Left kidney (tissue), 2 donors: ENCODE data around the gene MYO1H. TPM values are rescaled to one million over a fixed set of nuclear protein-coding genes. Genes with fewer than 3 reads are reported as not detected.
"Not testable (repeated sequence)": the region's sequence is repeated elsewhere in the genome, so short reads cannot be mapped to it uniquely, and the experiment has no call there.

Experiments used
- DNase-seq: peaks from one replicate; pipeline ENCODE4 v3.0.0-alpha.2; 2013
- polyA plus RNA-seq: library from polyadenylated mRNA; unstranded; fragments of 120-200 nt; gene quantifications from one replicate; pipeline ENCODE4 v1.2.1, GENCODE V29; 2013; ENCODE audit not compliant: insufficient read length

The MYO1H gene
- polyA plus RNA-seq, 1 donor, result 1.7 TPM

DNA sequence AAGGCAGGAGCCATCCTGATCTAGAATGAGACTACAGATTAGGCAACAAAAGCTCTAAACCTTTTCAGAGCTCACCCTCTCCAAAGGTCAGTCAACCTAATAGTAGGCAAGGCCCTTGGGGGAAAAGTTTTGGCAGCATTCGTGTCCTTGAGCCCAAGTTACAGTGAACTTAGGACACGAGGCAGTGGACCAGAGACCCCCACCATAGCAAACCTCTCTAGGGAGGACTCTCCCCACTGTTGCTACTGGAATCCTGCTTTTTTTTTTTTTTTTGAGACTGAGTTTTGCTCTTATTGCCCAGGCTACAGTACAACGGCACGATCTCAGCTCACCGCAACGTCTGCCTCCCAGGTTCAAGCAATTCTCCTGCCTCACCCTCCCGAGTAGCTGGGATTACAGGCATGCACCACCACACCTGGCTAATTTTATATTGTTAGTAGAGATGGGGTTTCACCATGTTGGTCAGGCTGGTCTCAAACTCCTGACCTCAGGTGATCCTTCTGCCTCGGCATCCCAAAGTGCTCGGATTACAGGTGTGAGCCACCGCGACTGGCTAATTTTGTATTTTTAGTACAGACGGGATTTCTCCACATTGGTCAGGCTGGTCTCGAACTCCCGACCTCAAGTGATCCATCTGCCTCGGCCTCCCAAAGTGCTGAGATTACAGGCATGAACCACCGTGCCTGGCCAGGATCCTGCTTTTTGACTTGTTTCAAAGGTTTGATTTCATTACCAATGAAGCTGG is 126.0 kb downstream of the MYO1H start:
- DNase-seq, result not testable (repeated sequence)

DNA sequence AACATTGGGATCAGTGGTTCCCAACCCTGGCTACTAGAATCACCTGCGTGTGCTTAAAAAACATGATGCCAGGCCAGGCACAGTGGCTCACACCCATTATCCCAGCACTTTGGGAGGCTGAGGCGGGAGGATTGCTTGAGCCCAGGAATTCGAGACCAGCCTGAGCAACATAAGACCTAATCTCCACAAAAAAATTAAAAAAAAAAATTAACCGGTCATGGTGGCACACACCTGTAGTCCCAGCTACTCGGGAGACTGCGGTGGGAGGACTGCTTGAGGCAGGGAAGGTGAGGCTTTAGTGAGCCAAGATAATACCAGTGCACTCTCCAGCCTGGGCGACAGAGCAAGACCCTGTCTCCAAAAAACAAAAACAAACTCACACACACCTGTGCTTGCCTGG is 127.4 kb downstream of the MYO1H start:
- no peak for DNase-seq

DNA sequence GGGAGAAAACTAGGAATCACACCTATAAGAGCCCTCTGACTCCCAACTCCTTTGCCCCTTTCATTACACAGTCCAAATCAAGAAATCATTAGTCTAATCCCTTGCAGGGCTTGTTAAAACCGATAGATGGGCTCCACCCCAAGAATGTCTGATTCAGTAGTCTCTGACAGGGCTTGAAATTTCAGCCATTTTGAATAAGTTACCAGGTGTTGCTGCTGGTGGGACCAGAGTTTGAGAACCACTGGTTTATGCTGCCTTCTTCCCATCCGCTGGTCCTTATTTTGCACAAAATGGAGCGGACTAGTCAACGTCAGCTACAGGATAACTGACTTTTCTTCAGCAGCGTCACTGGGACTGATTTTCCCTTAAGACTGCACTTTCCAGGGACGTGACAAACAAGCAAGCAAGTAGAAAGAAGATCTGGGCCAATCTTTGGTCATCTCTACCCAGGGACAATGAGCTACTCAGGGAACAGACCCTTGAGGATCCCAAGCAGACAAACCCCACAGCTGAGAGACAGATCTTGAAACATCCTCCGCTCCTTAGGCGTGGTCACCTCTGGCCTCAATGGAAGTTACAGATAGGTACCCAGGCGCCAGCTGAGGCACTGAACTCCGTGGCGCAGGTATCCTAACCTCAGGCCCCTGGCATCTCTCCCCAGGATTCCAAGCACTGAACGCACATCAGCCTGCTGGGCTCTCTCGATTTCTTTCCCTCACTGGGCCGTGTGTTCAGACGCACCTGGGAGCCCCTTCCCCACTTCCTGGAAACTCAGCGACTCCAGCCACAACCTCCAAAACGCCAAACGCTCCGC is 128.5 kb downstream of the MYO1H start:
- no peak for DNase-seq

DNA sequence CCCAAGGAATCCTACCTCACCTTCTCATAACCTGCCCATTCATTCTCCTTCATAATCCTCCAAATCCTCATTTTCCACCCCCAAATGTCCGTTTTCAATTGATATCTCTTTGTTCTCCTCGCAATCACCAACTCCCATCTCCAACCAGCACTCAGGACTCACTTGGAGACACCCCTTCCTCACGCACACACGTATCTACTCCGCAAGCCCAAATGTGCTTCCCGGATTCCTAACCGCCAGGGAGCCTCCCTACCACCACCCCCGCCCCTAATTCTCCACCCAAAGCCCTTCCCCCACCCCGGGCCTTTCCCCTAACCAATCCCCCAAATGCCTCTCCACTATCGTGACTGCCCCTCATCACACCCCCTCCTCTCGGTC is 129.1 kb downstream of the MYO1H start:
- DNase-seq, result no peak

DNA sequence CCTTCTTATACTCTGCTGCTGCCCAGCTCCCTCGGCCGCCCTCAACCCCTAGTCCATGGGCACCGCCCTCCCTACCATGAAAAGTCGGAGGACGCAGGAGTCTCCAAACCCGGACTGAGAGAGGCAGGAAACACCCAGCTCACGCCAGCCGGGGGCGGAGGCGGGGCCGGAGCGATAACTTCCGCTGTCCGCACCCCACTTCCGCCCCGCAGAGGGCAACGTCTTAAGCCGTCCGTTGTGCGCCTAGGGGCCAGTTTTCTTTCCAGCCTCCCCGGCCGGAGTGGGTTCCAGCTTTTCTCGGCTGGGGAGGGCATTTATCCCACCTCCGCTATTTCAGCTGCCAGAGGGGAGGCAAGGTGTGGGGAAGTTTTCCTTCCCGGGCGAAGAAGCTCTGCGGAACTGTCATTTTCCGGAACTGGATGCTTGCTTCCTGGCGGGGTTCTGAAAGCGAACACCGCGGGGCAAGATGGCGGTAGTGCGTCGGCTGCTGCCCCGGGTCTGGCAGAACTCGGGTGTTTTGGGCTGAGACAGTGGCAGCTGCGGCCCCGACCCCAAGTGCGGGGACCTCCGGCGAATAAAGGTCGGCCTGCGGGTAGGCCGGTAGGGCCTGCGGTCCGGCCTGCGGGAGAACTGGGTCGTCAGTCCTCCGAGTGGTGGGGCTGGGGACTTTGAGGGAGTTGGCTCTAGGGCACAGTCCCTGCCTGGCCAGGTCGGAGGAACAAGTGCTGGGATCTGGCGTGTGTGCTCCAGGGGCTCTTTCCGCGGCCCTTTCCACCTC is 129.7 kb downstream of the MYO1H start, which contains the start of the genes KCTD10 and UBE3B:
TSS of gene KCTD10 (minus strand) at position 116 of the 778 bp plus-strand sequence. CDS start at position 78, 38 bp downstream.
TSS of gene UBE3B (plus strand) at position 450 of the 778 bp plus-strand sequence. CDS start 5,918 bp downstream, outside the sequence.
- peak; percentile 87 for DNase-seq

DNA sequence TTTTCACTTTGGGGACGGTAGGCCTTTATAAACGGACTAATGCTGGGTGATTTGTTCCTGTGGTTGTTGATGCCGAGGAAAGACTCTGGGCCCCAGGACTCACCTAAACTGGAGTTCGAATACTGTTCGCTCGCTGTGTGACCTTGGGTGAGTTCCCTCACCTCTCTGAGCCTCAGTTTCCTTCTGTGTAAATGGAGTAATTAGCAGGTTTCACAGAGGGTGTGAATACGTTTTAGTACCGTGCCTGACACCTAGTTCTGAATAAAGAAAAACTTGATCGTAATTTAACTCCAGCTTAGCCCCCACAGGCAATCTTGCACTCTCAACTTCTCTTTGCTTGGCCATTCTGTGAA is 130.2 kb downstream of the MYO1H start:
- no peak for DNase-seq

DNA sequence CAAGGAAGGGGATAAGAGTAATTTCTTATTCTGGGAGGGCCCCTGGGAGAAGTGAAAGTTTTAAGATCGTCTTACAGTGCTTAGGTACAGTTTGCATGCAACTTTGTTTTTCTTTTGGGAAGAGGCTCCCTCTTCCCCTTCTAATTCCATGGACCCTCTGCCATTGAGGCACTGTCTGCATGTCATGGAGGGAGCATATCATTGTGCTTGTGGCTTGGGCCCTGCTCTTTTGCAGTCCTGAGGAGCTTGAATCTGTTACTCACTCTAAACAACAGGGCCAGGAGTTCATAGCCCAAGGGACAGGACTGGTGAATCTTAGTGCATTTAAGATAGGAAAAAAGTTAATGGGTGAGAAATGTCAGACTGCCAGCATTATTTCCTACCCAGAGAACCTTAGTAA is 132.1 kb downstream of the MYO1H start:
- no peak for DNase-seq

DNA sequence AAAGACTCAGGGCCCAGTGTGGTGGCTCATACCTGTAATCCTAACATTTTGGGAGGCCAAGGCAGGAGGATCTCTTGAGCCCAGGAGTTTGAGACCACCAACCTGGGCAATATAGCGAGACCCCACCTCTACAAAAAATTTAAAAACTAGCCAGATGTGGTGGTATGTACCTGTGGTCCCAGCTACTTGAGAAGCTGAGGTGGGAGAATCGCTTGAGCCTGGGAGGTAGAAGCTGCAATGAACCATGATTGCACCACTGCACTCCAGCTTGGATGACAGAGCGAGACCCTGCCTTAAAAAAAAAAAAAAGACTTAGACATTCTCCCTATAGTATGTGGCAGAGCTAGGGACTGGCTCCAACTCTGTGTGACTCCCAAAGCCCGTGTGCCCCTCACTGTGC is 132.7 kb downstream of the MYO1H start:
- no peak for DNase-seq

DNA sequence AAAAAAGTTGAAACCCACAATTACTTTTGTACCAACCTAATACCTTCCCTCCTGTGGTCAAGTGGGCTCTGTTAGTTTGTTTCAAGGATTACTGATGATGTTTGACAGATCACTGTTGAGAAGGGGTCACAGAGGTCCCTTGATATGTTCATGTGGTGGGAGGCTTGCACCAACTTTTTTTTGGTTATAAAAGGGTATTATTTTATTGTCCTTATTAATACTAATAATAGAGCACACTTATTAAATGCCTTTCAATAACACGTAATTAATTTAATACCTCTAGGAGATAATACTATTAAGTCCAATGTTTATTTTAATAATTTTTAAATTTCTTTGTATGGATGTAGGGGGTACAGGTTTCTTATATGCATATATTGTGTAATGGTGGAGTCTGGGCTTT is 134.2 kb downstream of the MYO1H start:
- DNase-seq, result no peak

DNA sequence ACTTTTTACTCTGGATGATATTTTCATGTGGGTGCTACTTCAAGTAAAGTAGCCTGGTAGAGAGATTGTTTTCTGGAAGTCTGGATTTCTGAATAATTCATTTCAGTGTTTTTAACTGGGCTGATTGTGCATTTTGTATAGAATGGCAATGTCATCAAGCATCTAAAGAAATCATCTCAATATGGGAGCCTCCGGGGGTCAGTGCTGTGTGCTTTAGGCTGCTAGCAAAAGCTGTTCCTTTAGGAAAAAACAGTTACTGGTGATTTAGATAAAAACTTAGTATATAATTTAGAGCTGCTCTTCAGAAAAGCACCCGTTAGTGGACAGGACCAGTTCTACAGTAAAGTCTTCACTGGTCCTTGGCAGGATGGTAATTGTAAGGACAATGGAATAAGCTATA is 134.8 kb downstream of the MYO1H start:
- DNase-seq, result no peak

DNA sequence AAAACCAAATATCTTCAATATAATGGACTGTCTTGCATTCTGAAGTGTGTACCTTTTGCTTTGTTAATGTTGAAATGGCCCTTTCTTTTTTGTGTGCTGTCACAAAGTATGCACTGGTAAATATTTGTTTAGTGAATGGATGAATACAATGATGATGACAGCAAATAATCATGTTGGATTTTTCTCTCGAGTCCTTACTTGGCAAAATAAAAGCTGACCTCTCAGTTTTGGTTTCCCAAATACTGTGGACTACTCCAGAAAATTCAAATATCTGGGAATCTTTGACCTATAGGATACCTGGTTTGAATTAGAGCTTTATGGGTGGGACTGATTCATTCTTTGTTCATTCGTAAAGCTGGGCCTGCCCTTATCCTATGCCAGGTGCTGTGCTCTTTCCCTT is 135.2 kb downstream of the MYO1H start:
- no peak for DNase-seq

DNA sequence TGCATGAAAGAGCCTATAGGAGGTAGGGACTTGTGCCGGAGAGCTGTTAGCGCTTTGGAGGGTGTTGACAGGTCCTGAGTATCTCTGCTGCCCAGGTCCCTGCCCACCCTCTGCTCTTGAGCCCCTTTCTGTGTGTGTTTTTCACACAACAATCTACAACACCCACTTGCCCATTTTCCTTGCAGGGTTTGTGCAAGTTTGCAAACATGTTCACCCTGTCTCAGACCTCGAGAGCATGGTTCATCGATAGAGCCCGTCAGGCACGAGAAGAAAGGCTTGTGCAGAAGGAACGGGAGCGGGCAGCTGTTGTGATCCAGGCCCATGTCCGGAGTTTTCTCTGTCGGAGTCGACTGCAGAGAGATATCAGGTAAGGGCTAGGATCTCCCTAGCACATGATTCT is 135.6 kb downstream of the MYO1H start:
- DNase-seq, result no peak

DNA sequence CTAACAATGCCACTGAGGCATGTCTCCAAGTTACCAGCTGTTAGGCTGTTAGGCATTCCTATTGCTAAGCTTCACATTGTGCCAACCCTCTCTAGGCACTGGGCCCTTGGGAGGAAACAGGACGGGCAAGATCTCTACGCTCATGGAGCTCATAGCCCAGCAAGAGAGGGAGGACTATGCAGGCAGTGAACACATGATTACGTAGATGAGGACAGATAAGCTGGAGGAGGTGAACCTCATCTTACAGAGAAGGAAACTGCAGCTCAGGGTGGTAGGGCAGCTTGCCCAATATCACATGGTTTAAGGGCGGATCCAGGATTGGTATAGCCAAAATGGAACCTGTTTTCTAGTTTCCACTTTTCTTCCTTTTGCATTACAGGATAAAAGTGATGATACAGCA is 137.5 kb downstream of the MYO1H start:
- no peak for DNase-seq

DNA sequence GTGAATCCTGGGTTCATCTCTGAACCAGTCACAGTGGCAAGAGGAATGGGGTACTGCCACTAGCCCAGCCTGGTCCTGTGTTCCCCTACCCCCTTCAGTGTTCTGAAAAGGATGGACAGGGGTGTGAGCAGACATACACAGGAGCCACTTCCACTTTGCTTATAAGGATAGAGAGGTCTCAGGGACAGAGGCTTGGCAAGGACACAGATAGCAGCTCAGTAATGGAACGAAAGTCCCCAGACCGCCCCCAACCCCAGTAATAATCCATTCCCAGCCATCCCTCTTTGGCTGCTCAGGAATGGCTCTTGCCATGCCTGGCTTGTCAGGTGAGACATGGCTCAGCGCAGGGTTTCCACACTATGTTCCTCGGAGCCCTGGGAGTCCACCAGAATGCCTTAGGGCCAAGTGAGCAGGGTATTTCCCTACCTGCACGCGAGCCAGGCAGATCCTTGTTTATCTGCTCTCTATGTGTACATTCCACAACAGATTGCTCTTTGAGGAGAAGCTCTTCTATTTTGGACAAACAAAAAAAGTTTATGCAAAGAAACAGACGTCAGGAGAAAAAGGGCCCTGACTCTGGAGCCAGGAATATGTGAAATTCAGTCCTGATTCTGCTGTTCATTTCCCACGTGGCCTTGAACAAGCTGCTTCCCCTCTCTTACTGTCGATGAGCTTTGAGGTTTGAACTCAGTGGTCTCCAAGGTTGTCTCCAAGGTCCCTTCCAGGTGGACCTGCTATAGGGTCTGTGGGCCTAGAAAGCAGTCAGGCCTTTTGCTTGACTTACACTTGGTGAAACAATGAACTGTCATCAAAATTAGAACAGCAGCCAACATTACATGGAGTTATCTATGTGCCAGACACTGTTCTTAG is 139.7 kb downstream of the MYO1H start:
- DNase-seq, result no peak

DNA sequence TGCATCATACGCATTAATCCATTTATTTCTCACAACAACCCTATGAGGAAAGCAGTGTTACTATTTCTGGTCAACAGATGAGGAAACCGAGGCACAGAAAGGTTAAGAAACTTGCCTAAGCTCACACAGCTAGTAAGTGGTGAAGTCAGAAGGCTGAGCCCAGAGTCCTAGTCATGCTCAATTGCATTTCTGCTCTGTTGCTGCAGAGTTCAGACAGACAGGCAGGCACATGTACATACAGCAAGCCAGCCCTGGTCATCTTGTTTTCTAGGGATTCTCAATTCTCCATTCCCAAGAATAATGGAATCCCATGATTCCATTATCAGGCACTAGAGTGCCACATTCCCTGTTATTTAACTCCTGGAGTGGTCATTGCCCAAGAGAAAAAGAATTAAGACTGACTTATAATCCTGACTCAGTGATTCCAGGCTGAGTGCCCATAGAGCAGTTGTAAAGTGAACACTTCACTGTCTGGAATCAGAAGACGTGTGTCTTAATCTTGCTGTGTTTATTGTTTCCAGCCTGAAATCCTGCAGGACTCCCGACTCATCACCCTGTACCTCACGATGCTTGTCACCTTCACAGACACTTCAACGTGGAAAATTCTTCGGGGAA is 140.5 kb downstream of the MYO1H start:
- no peak for DNase-seq

DNA sequence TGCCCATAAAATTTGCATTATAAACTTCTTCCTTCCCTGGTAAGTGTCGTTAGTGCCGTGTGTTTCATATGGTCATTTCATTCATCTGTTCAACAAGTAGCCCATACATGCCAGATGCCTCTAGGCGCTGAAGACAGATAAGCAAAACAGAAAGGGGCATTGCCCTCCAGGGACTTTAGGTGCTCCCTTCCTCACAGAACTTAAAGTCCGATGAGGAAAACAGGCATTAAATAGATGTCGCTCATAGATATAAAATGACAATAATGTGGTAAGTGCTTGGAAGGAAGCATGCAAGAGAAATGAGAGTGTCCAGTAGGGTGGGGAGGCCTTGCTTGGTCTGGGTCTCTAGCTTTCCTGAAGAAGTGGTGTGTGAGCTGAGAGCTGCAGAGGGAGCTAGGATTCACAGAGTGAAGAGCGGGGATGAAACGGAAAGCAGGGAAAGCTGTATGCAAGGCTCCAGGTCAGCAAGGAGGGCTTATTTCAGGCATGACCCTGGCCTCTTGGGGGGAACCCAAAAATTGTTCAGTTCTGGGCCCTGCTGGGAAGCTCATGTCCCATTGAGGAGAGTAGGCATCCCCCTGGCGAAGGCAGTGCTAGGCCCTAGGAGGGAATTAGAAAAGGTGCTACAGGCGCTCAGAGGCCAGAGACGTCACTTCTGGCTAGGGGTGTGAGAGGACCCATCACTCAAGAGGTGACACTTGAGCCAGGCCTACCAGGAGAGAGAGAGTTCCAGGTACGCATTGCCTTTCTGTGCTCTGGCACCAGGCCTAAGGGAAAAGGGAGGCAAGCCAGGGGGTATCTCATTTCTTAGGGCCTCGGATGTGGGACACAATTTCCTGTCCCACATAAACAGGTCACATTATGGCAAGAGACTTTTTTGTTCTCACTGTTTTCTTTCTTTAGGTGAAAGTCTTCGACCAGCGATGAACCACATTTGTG is 141.6 kb downstream of the MYO1H start:
- no peak for DNase-seq

DNA sequence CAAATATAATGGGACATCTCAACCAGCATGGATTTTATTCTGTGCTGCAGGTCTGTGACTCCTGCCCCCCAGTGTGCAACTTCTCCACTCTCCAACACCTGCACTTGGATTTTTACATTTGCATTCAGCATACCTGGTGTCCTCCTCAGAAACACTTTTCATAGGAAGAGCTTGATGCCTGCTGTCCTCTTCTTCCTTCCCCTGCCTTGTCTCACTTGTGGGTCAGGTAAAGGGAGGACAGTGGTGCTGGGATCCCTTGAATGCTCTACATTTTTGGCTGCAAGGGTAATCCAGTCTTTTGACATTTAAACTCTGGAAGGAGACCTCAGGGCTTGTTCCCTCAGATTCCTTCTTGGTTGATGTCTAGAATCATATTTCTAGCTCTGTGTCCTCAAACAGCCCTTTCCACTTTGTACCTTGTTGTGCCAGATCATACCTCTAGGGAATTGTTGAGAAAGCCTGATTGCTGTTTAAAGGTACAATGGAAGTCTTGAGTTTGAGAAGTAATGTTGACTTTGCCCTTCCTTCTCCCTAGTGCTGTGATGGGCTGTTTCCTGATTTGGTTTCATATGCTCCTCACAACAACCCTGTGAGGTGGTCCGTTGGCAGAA is 142.4 kb downstream of the MYO1H start:
- DNase-seq, result no peak

DNA sequence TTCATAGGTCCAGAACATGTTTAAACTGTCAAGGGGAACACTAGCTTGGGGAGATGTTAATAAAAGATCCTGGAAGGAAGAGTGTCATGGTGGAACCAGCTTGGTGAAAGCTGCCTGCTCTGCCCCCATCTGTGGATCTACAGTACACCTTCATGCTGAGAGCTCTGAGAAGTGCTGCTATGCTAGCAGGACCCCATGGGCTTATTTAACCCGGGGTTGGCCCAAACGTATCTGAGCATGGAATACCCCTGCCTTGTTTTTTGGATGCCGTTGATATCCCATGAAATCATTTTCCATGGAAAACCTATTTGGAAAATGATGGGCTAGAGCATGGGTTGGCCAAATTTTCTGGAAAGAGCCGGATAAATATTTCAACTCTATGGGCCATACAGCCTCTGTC is 144.0 kb downstream of the MYO1H start:
- no peak for DNase-seq

DNA sequence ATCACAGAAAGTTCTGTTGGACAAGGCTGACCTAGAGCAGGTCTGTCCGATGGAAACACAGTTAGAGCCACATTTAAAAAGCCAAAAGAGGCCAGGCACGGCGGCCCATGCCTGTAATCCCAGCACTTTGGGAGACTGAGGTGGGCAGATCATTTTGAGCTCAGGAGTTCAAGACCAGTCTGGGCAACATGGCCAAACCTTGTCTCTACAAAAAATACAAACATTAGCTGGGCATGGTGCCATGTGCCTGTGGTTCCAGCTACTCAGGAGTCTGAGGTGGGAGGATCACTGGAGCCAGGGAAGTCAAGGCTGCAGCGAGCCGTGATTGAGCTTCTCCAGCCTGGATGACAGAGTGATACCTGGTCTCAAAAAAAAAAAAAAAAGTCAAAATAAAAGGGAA is 144.7 kb downstream of the MYO1H start:
- no peak for DNase-seq

DNA sequence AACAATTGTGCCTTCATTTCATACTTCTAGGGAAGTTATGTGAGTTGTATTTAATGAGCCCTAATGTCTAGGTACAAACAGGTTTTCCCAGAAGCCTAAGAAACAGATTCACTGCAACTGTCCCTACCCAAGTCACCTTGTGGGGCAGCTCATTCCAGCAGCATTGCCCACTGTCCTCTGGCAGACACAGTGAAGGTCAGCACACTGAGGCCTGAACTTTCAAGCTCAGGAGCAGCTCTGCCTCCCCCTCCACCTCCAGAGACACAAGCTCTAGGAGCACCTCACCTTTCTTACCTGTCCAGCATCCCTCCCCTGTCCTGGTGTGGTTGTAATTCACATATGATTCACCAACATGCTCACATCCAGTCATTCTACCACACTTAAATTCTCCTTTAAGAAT is 145.4 kb downstream of the MYO1H start:
- DNase-seq, result no peak
